Panc1 (cell line): ENCODE data around the gene ATP6V1G3. TPM values are rescaled to one million over a fixed set of nuclear protein-coding genes. Genes with fewer than 3 reads are reported as not detected.

Experiments used
- ATAC-seq: fragments of 200-7000 bp; cut with Tn5 transposase; 2 replicates; pipeline ENCODE4 v1.9.1; 2020; ENCODE audit warnings: mild to moderate bottlenecking, moderate library complexity
- BruUV-seq: library from RNA; stranded (reverse); fragments of 400-500 nt; replicated peaks from 2 replicates; lab custom pipeline; 2021; lab: Mats Ljungman, UMichigan
- CTCF ChIA-PET: fragments of 300-600 bp; sonication (Branson Sonifier 250); formaldehyde crosslinking; loops from one replicate; lab custom pipeline; 2022; ENCODE audit warnings: antibody characterized with exemption; lab: Charles Lee
- POLR2A ChIA-PET: fragments of 300-600 bp; sonication (Branson Sonifier 250); formaldehyde crosslinking; loops from one replicate; lab custom pipeline; 2022; ENCODE audit warnings: antibody characterized with exemption; lab: Charles Lee
- DNase-seq: peaks from one replicate; pipeline ENCODE4 v3.0.0-alpha.2; 2010; ENCODE audit warnings: low read depth, low spot score
- H3K27ac ChIP-seq: 2 replicates; pipeline ENCODE4 v1.5.1; 2011; ENCODE audit warnings: mild to moderate bottlenecking, low read length, inconsistent platforms
- H3K27me3 ChIP-seq: fragments of 200-500 bp; sonication (Bioruptor generic); 2 replicates; pipeline ENCODE4 v1.6.0; 2014; ENCODE audit warnings: low read length, inconsistent platforms; ENCODE audit not compliant: control insufficient read depth, insufficient read depth
- H3K36me3 ChIP-seq: fragments of 200-500 bp; sonication (Bioruptor generic); 2 replicates; pipeline ENCODE4 v1.5.1; 2014; ENCODE audit warnings: inconsistent platforms, mild to moderate bottlenecking, low read length, moderate library complexity; ENCODE audit not compliant: control insufficient read depth, insufficient read depth
- H3K4me1 ChIP-seq: 2 replicates; pipeline ENCODE4 v1.5.1; 2011; ENCODE audit warnings: inconsistent platforms, mild to moderate bottlenecking, low read length, moderate library complexity; ENCODE audit not compliant: control insufficient read depth, insufficient read depth
- H3K4me3 ChIP-seq, 2 experiments: 2 replicates each; pipeline ENCODE4 v1.5.1; 2011 to 2012; ENCODE audit warnings: low read depth in 2 of 2, low read length in 2 of 2, mild to moderate bottlenecking in 2 of 2, inconsistent platforms in 1 of 2, moderate library complexity in 1 of 2
- H3K9me3 ChIP-seq: fragments of 200-500 bp; sonication (Bioruptor generic); 2 replicates; pipeline ENCODE4 v1.5.1; 2014; ENCODE audit warnings: low read depth, mild to moderate bottlenecking, inconsistent platforms, low read length, moderate library complexity; ENCODE audit not compliant: control insufficient read depth, insufficient read depth
- CTCF ChIP-seq: fragments of 450-650 bp; IDR thresholded peaks from 2 replicates; pipeline ENCODE4 v1.5.1; 2017; ENCODE audit warnings: mild to moderate bottlenecking
- POLR2AphosphoS5 ChIP-seq: IDR thresholded peaks from 2 replicates; pipeline ENCODE4 v1.6.1; 2012; ENCODE audit warnings: mild to moderate bottlenecking, low read depth, low read length, moderate library complexity
- REST ChIP-seq, 2 experiments: IDR thresholded peaks; 2 replicates each; pipeline ENCODE4 v1.6.1; 2011 to 2012; ENCODE audit warnings: low read depth in 2 of 2, control low read depth in 1 of 2, low read length in 1 of 2, mild to moderate bottlenecking in 1 of 2, moderate library complexity in 1 of 2; ENCODE audit not compliant: insufficient read depth in 1 of 2
- SIN3A ChIP-seq: IDR thresholded peaks from 2 replicates; pipeline ENCODE4 v1.6.1; 2012; ENCODE audit warnings: low read depth, mild to moderate bottlenecking, low read length, moderate library complexity, borderline replicate concordance; ENCODE audit not compliant: insufficient read depth
- TCF7L2 ChIP-seq: IDR thresholded peaks from 2 replicates; pipeline ENCODE4 v1.6.1; 2011; ENCODE audit warnings: mild to moderate bottlenecking, low read depth, low read length, inconsistent platforms
- in situ Hi-C: cut with HindIII; loops from 2 replicates; pipeline ENCODE4 v1.10.0; 2016; ENCODE audit warnings: low sequenced_read_pairs, low pct_unique_long_range_greater_than_20kb
- intact Hi-C: fragments of 100-400 bp; cut with micrococcal nuclease; formaldehyde crosslinking; loops from one replicate; pipeline ENCODE4 v1.10.0; 2022; ENCODE audit not compliant: unreplicated experiment
- total RNA-seq: library from RNA; stranded (reverse); gene quantifications from one replicate; pipeline ENCODE4 v1.2.1, GENCODE V29; 2021; ENCODE audit not compliant: unreplicated experiment

The ATP6V1G3 gene
- total RNA-seq, 1 experiment from 2014 or later = not detected

GRCh38 chr1:198549866-198550265 lies 9.4 kb upstream of the ATP6V1G3 start:
- in situ Hi-C loops (no loop called here), intact Hi-C loops (no loop called here)
- Histone ChIP-seq H3K9me3 (no peaks in the 10 kb centered on the region), H3K27me3 (no peaks in the 10 kb centered on the region), H3K36me3 (no peaks in the 10 kb centered on the region), H3K4me3 (no peak overlapping the region), H3K4me1 (no peaks in the 10 kb centered on the region), H3K27ac (no peak overlapping the region)
- POLR2A ChIA-PET = no interaction called here
- TF ChIP-seq REST (IDR thresholded peaks at IDR 0.05; ENCODE audit: insufficient read depth in 1 of 2, low read depth in 2 of 2, low read length in 1 of 2) (no peak), SIN3A (no peak), POLR2AphosphoS5 (no peak), TCF7L2 (no peak), CTCF (no peak)
- no TSS peak for BruUV-seq
- ATAC-seq (no peak), DNase-seq (no peak)
- CTCF ChIA-PET = no interaction called here

- in situ Hi-C loops (no loop called here), intact Hi-C loops (no loop called here)
- BruUV-seq = no TSS peak
- no peak overlapping the region for H3K4me3 ChIP-seq
- no peaks in the 10 kb centered on the region for H3K4me1 ChIP-seq
- DNase-seq (no peak), ATAC-seq (no peak)
- ChIA-PET CTCF (no interaction called here), POLR2A (no interaction called here)
- H3K27me3 ChIP-seq = no peaks in the 10 kb centered on the region
- TF ChIP-seq TCF7L2 (no peak), POLR2AphosphoS5 (no peak), SIN3A (no peak), CTCF (no peak), REST (IDR thresholded peaks at IDR 0.05; ENCODE audit: insufficient read depth in 1 of 2, low read depth in 2 of 2, low read length in 1 of 2) (no peak)
- H3K9me3 ChIP-seq = no peaks in the 10 kb centered on the region
- H3K27ac ChIP-seq = no peak overlapping the region
- H3K36me3 ChIP-seq = no peaks in the 10 kb centered on the region; the same call in 1 of the 2 replicates
These were observed 8.4 kb upstream of the ATP6V1G3 start for GRCh38 chr1:198548890-198549289.
